Measurements from ENCODE around the gene TGM5.
"Not testable (repeated sequence)": the region's sequence is repeated elsewhere in the genome, so short reads cannot be mapped to it uniquely, and the experiment has no call there.

Gene TGM5, protein sequence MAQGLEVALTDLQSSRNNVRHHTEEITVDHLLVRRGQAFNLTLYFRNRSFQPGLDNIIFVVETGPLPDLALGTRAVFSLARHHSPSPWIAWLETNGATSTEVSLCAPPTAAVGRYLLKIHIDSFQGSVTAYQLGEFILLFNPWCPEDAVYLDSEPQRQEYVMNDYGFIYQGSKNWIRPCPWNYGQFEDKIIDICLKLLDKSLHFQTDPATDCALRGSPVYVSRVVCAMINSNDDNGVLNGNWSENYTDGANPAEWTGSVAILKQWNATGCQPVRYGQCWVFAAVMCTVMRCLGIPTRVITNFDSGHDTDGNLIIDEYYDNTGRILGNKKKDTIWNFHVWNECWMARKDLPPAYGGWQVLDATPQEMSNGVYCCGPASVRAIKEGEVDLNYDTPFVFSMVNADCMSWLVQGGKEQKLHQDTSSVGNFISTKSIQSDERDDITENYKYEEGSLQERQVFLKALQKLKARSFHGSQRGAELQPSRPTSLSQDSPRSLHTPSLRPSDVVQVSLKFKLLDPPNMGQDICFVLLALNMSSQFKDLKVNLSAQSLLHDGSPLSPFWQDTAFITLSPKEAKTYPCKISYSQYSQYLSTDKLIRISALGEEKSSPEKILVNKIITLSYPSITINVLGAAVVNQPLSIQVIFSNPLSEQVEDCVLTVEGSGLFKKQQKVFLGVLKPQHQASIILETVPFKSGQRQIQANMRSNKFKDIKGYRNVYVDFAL

DNA sequence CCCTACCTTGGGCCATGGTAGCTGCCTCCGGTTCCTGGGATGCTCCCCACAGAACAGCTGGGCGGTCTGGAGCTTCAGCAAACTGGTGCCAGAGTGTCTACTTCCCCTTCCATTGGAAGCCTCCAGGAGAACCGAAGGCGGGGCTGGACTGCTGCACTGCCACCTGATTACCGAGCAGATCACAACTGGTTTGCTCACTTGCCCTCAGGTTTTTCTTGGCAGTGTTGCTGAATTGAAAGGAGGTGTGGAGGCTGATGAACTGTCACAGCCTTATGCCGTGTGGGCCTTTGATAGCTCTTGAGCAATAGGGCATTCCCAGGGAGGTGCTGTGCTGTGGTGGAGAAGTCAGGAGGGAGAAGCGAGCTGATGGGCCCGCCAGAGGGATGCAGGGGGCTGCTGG, at the start of gene TGM5:
Gene TGM5, minus strand, starts transcription at position 95 of the 400 bp plus-strand sequence. Its CDS starts 79 bp downstream, at position 16.
- no peak for DNase-seq

DNA sequence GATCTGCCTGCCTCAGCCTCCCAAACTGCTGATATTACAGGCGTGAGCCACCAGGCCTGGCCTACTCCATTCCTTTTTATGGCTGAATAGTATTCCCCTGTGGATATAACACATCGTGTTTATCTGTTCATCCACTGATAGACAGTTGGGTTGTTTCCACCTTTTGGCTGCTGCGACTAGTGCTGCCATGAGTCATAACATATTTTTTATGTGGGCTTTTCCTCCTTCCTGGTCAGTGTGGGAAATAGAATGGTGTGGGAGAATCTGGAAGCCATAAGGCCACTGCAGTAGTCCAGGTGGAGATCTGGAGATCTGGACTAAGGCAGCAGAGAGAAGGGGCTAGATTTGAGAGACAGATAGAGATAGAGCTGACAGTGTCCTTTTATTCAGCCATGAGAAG, 47.4 kb upstream of the TGM5 start:
- DNase-seq: no peak

DNA sequence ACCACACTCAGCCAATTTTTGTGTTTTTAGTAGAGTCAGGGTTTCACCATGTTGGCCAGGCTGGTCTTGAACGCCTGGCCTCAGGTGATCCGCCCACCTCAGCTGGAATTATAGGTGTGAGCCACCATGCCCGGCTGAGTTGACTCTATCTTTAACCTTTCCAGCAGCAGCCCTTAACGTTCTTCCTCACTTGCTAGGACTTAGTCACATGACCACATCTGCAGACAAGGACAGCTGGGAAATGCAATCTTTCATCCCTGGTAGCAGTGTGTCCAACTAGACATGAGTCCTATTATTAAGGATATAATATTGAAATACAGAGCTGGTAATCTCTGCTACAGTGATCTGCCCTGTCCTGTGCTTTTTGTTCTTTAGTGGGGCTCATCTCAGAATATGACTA, 45.6 kb upstream of the TGM5 start:
- no peak for DNase-seq

DNA sequence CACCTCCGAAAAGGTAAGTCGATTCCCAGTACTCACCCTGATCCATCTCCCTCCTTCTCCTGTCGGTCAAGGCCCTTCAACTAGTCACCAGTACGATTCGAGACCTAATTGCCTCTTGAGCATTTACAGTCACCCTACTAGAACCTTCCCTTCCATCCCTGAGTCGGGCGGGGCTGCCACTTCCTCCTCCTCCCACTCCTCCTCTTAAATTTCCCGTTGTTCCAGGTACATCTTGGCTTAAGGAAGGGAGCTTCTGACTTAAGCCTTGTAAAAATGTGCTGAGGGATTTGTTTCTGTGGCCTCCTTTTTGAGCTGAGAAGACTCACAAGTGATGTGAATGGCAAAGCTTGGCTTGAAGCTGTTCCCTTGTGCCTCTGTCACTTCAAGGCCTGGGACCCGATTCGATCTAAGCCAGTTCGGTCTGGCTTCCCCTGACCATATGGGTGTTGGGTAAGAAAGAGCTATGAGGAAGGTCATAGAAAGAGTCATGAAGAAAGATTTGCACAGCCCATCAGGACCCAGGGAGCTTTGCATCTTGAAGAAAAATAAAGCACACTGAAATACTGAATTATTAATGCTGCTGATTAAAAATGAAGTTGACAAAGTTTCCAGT, 35.6 kb upstream of the TGM5 start, which contains the start of gene TGM7:
Gene TGM7, minus strand, starts transcription at position 51 of the 613 bp plus-strand sequence.
- no peak for DNase-seq

DNA sequence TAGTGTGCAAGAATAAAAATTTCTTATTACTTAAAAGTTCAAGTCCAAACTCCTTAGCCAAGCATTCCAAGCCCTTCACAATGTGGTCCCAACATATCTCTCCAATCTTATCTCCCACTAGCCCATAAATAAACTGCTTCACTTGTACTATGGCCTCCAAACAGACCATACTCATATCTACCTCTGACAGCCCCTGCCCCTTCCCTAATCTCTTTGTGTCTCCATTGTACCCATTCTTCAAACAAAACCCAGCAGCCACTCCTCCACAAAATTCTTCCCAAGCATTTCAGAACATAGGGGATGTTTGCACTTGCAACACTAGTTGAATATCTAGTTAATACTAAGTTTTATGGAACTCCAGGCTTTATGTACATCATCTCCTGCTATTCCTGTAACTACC, 33.2 kb upstream of the TGM5 start:
- DNase-seq: no peak

DNA sequence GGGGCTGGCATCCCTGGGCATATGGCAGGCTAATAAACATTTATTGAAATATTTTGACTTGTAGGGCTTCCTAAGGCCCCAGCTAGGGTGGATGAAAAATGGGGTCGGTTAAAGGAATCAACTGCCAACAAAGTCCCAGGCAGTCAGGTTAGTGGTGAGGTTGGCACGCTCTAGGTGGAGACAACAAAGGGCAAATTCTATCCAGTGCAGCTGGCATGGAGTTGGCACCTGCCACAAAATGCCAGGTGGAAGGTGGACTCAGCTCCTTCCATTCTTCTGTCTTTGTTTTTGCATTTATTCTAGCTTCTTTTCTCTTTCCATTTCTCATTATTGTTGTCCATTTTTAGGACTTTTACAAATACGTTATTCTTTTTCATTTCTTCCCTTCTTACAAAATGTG, 32.7 kb upstream of the TGM5 start:
- DNase-seq: no peak

DNA sequence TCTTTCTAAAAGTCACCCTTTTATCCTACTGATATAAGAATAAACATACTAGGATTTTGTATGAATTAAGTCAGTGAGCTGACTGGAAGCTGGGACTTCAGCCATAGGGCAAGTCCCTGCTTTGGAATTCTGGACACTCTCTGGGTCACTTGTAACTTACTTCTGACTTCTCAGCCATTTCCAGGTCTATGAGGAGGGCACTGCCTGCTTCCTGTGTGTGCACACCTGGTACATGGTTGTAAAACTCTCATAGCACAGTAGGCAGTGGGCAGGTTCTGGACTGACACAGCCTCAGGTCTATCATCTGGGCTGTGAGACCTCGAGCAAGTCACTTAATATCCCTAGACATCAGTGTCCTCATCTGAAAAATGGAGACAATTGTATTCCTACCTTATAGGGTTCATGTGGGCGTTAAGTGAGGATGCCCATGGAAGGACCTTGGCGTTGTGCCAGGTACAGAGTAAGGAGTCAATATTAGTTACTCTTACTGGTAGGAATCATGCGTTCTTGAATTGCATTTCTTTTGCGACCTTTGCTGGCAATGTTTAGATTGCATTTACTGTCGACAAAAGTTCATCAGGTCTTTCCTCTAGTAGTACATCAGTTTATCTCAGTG, 27.5 kb upstream of the TGM5 start:
- DNase-seq: no peak

DNA sequence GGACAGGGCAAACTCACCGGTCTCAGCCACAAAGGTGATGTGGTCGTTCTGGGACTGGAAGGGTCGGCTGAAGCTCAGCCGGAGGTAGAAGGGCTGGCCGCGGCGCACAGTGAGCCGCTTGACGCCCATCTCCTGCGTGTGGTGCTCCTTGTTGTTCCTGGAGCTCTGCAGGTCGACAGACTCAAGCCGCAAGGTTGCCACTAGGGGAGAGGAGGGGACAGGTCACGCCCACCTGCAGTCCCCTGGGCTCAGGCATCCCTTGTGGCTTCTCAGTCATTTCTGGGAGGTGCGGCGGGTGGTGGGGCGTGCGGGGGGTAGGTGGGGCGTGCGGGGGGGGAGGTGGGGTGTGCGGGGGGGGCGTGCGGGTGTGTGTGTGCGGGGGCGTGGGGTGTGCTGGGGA, 26.7 kb upstream of the TGM5 start:
- DNase-seq: no peak

DNA sequence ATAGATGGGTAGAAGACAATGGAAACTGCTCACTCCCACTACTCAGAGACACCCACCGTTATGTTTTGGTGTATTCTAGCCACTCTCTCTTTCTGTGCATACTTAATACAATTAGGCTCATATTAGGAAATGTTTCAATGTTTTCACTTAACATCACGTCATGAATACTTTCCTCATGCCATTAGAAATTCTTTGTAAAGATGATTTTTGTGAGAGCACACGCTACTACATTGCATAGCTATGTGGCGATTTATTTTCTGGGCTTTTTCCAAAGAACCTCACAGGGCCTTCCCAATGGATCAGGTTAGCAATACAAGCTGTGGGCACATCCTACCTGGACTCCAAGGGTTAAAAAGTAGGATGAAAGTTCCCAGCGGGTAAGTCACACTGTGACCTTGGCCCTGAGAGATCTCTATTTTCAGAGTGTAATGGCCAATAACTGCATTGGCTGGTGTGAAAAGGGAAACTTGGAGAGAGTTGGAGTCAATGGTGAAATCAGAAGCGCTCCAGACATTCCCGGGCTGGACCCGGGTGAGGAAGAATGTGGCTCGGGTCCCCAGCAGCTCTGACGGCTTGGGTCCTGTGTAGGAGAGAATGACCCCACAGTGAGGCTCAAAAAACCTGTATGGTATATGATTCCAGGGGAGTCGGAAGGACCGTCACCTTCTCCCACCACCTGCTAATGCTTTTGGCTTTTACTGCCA, 25.8 kb upstream of the TGM5 start:
- DNase-seq: no peak

DNA sequence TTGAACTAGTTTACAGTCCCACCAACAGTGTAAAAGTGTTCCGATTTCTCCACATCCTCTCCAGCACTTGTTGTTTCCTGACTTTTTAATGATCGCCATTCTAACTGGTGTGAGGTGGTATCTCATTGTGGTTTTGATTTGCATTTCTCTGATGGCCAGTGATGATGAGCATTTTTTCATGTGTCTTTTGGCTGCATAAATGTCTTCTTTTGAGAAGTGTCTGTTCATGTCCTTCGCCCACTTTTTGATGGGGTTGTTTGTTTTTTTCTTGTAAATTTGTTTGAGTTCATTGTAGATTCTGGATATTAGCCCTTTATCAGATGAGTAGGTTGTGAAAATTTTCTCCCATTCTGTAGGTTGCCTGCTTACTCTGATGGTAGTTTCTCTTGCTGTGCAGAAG, 22.9 kb upstream of the TGM5 start:
- not testable (repeated sequence) for DNase-seq

DNA sequence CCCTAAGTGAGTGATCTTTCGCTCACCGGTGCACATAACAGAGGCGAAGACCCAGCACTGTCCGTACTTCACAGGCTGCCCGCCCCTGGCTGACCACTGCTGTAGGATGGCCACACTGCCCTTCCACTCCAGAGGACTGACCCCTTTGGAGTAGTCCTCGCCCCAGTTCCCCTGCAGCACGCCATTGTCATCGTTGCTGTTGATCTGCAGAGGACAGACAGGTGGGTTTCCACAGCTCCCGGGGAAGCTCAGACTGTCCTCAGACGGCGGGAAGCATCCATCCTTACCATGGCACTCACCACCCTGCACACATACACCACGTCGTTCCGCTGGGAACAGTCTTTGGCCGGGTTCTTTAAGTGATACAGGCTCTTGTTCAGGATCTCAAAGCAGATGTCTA, 20.5 kb upstream of the TGM5 start:
- DNase-seq: no peak

DNA sequence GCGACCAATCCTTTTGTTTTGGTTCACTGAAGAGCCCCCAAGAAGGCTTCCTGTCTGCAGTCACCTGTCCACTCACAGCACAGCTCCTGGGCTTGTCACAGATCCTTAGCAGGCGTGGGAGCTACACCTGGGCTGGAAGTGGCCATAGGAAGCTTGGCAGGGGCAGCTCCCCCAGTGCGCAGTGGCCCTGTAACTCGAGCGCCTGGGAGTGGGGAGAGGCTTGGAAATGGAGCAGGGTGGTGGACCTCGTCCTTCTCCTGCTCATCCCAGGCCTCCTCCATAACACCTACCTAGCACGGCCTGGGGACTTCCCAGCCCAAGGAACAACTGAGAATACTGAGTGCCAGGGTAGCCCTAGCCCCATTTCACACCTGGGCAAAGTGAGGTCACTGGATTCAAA, 19.3 kb upstream of the TGM5 start:
- DNase-seq: no peak

DNA sequence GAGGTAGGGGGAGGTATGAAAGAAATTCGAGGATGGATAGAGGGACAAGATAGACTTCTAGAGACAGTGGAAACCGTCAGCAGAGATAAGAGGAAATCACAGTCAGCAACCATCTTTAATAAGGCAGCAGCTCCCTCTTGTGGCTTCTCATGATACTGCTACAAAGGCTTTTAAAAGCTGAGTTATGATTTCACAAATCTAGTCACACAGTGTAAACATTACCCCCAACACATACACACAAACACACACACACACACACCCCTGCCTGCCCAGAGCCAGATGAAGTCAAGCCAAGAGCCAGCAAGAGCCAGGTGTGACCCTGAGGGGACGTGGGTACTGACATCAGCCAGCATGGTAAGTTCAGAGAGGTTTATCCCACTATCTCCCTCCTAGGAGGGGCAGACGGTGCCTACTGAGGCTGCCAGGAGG, 18.9 kb upstream of the TGM5 start:
- no peak for DNase-seq

DNA sequence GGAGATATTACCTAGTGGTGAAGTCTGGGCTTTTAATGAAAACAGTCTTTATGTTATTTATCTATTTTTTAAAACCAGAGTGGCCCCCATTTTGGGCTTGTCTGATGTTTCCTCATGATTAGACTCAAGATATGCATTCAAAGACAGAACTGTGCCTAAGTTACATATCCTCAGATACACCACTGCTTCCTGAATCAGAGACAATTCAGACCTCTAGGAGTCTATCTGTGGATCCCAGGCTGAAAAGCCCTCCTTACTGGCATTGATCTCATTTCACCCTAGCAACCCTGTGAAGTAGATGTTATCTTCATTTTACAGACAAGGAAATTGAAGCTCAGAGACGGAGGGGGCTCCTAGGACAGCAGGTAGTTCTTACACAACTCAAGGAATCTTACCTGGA, 16.8 kb upstream of the TGM5 start:
- DNase-seq: no peak

DNA sequence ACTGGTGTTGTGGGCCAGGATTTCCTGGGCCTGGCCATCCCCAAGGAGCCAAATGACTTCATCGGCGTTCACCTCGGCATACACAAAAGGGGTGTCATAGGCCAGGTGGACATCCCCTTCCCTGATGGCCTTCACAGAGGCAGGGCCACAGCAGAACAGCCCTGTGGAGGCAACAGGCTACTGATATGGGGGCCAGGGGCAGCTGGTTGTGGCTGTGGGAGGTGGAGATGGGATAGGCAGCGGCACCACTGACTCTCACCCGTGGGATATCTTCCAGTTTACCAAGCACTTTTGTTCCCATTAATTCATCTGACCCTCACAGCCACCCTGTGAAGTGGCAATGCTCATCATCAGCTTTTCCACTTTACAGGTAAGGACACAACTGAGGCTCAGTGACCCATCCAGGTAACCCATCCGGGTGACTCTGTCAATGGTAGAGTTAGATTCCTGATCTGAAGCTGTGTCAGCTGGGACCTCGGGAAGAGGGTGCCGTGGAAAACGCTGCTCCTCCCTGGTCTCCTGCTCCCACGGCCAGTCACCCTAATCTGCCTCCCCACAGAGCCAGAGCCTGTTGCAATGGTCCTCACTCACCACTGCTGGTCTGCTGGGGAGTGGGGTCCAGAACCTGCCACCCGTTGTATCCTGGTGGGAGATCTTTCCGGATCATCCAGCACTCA, 15.3 kb upstream of the TGM5 start:
- no peak for DNase-seq

DNA sequence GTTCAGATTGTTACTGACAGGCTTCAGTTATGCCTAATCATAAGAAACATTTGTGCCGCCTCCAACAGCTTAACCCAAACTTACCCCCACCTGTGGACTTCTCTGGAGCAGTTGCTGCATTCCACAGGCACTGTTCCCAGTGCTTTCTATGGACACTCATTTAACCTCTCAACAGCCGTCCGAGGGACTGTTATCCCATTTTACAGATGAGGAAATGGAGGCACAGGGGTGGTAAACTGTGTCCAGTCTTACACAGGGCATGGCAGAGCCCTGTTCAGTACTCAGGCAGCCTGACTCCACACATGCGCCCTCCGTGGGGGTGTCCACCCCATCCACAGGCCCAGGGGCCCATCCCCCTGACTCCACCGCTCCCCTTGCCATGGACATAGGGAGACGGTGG, 14.3 kb upstream of the TGM5 start:
- no peak for DNase-seq

DNA sequence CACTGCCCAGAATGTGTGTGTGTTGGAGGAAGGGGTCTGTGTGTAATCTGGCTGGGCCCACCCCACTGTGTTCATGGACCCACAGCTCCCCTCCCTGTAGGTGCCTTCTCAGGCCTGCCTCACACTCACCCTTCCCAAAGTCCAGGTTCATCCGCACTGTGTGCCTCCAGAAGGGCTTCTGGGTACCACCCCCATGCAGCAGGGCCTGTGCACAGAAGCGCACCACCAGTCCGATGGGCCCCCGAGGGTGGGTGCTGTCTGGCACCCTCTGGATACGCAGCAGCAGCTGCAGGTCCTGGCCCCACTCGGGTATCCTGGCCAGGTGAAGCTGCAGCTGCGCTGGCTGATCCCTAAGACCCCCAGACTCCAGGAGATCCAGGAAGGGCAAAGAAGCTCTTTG, 12.8 kb upstream of the TGM5 start:
- DNase-seq: no peak

DNA sequence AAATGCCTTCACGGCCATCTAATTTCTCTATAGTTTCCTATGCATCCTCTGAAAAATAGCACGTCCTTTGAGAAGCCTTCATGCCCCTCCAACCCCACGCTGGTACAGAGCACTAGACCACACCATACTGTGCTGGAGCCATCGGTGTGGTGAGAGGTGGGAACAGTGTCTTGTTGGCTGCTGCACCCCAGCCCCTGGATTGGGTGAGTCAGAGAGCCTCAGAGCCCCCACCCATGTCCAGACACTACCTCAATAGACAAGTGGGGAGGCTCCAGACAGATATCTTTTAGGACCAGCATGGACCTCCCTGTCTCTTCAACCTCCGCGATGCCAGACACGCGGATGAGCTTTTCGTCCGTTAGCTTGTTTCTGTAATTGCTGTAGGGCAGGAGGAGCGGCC, 12.1 kb upstream of the TGM5 start:
- DNase-seq: no peak

DNA sequence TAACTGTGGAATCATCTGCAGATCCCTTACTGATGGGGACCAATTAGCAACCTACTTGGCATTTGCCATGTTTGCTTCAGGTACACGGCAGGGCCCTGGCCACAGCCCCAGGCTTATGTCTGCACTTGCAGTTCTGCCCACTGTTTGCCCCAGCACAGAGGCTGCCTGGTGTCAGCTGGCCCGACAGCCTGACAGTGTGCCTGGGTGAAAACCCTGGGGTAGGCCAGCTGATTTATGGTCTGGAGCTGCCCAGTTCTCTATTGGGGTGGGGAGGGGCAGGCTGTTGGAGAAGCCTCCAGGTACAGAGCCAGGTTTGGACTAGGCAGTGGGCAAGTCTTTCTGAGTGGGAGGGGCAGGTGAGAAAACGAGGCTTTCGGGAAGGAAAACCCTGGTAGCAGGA, 11.2 kb upstream of the TGM5 start:
- DNase-seq: no peak

DNA sequence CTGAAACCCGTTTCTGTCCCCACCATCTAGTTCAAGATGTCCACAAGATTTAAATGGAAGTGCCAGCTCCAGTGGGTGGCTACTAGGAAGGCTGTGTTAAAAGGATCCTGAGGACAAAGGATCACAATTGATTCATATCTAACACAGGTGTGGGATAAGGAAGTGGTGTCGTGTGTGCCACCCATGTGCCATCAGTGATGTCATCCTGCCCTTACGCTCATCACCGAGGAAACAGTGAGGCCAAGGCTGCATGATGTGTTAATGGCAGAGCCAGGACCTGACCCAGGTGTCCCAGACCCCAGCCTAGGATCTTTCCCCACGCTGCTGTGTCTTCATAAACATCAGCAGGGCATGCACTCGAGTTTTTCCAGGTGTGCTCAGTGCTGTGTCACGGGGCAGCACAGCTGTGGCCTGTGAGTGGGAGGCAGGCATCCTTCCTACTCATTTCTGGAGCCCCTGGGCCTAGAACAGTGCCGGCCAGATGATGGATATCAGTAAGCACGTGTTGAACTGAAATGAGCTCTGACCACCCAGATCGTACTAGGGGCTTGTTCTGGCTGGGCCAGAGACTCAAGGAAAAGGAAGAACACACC, 10.6 kb upstream of the TGM5 start:
- no peak for DNase-seq

DNA sequence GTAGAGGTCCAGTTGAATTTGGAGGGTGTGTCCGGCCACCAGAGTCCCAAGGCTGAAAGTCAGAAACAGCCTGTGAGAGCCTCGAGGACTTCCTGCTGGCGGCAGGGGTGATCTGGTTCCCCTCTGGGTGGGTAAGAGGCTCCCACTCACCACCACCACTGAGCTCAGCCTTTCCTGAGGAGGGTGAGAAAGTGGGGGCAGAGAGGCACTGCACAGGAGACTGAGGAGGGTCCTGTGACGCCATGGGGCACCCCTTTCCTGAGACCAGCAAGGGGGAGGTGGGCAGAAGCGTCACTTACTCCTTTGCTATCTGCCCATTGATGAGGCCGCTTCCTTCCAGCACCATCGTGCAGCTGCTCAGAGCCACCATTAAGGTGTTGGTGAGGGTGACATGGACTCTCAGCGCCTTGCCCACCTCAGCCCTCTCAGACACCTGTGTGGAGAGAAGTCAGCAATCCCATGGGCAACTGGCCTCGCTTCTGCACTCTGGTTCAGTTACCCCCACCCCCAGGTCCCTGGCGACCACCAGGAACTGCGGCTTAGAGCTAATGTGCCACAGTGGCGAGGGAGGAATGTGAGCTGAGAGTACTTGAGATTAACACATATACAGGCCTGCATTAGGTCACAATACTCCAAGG, 10.0 kb upstream of the TGM5 start:
- no peak for DNase-seq
